OCI-LY3 (cell line): ENCODE measurements around the gene RDH11.

Source experiments
- H2AFZ ChIP-seq: fragments of 200-600, 300-600 bp; shearing (Covaris generic); 2 replicates; pipeline ENCODE4 v1.6.0; 2014; ENCODE audit warnings: antibody characterized with exemption, low read depth, low read length
- H3K27ac ChIP-seq: fragments of 200-600, 300-600 bp; sonication (generic); 2 replicates; pipeline ENCODE4 v1.5.1; 2014; ENCODE audit warnings: mild to moderate bottlenecking, low read length, moderate library complexity, mixed read lengths
- H3K27me3 ChIP-seq: fragments of 200-600, 300-600 bp; sonication (generic); 2 replicates; pipeline ENCODE4 v1.6.1; 2014; ENCODE audit warnings: low read depth, low read length, mixed read lengths
- H3K36me3 ChIP-seq: fragments of 200-600, 300-600 bp; sonication (generic); replicated peaks from 2 replicates; pipeline ENCODE3; 2014; ENCODE audit warnings: low read depth, low read length, mixed read lengths
- H3K4me1 ChIP-seq: fragments of 300-600, 200-600 bp; sonication (generic); 2 replicates; pipeline ENCODE4 v1.6.1; 2014; ENCODE audit warnings: low read length, mixed read lengths
- H3K4me2 ChIP-seq: fragments of 200-600, 300-600 bp; sonication (generic); 2 replicates; pipeline ENCODE4 v1.6.1; 2014; ENCODE audit warnings: low read length, mixed read lengths
- H3K4me3 ChIP-seq: fragments of 300-600, 200-600 bp; sonication (generic); 2 replicates; pipeline ENCODE4 v1.5.1; 2014; ENCODE audit warnings: antibody characterized with exemption, mild to moderate bottlenecking, low read length, moderate library complexity
- H3K79me2 ChIP-seq: fragments of 300-600, 200-600 bp; shearing (Covaris generic); 2 replicates; pipeline ENCODE4 v1.6.1; 2014; ENCODE audit warnings: mild to moderate bottlenecking, low read length, mixed read lengths
- H3K9ac ChIP-seq: fragments of 300-600, 200-600 bp; shearing (Covaris generic); 2 replicates; pipeline ENCODE4 v1.6.0; 2014; ENCODE audit warnings: mild to moderate bottlenecking, low read length, moderate library complexity
- H3K9me3 ChIP-seq: fragments of 200-600, 300-600 bp; shearing (Covaris generic); 2 replicates; pipeline ENCODE4 v1.6.1; 2014; ENCODE audit warnings: low read length, mixed read lengths; ENCODE audit not compliant: insufficient read depth
- H4K20me1 ChIP-seq: fragments of 200-600, 300-600 bp; sonication (generic); 2 replicates; pipeline ENCODE4 v1.6.1; 2016; ENCODE audit warnings: low read length, mixed read lengths; ENCODE audit not compliant: insufficient read depth
- EZH2phosphoT487 ChIP-seq: fragments of 200-600 bp; shearing (Covaris generic); IDR thresholded peaks from 2 replicates; pipeline ENCODE4 v1.6.1; 2018; ENCODE audit warnings: antibody characterized with exemption, mixed run types, low read depth
- TF ChIP-seq, protein P1 (sequence below): fragments of 200-600, 300-600 bp; sonication (generic); IDR thresholded peaks from 2 replicates; pipeline ENCODE4 v1.5.1; 2014; ENCODE audit warnings: antibody characterized with exemption, low read length, low read depth

The RDH11 gene

DNA sequence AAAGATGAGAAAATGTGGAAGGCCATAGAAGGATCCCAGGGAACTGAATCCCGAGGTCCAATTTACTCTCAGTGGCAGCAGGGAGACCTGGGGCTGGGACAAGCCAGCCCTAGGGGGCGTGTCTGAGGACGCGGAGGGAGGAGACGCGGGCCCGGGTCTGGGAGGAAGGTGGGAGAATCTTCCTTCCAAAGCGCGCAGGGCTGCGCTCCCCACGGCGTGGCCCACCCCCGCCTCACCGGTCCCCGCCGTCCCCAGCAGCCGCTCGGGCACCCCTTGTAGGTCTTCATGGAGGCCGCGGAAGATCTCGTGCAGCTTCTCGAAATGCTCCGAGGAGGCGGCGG lies 21.5 kb downstream of the RDH11 start:
- peak overlapping the region; percentile 97 for H3K4me3 ChIP-seq
- H4K20me1 ChIP-seq: peaks cover 4% of the 10 kb centered on the region; the same call in 1 of the 2 replicates
- peak overlapping the region; percentile 78 for H3K9ac ChIP-seq
- H3K27me3 ChIP-seq: no peaks in the 10 kb centered on the region
- peaks cover 12% of the 10 kb centered on the region for H3K4me1 ChIP-seq
- peaks cover 21% of the 10 kb centered on the region for H3K36me3 ChIP-seq
- H3K27ac ChIP-seq: peak overlapping the region; percentile 69
- H2AFZ ChIP-seq: peak overlapping the region; percentile 96; the same call in 1 of the 2 replicates
- peaks cover 19% of the 10 kb centered on the region for H3K79me2 ChIP-seq
- no peak for TF ChIP-seq EZH2phosphoT487
- TF ChIP-seq, protein P1, sequence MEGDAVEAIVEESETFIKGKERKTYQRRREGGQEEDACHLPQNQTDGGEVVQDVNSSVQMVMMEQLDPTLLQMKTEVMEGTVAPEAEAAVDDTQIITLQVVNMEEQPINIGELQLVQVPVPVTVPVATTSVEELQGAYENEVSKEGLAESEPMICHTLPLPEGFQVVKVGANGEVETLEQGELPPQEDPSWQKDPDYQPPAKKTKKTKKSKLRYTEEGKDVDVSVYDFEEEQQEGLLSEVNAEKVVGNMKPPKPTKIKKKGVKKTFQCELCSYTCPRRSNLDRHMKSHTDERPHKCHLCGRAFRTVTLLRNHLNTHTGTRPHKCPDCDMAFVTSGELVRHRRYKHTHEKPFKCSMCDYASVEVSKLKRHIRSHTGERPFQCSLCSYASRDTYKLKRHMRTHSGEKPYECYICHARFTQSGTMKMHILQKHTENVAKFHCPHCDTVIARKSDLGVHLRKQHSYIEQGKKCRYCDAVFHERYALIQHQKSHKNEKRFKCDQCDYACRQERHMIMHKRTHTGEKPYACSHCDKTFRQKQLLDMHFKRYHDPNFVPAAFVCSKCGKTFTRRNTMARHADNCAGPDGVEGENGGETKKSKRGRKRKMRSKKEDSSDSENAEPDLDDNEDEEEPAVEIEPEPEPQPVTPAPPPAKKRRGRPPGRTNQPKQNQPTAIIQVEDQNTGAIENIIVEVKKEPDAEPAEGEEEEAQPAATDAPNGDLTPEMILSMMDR: peak; percentile 31
- no peaks in the 10 kb centered on the region for H3K9me3 ChIP-seq
- H3K4me2 ChIP-seq: peak overlapping the region; percentile 89

DNA sequence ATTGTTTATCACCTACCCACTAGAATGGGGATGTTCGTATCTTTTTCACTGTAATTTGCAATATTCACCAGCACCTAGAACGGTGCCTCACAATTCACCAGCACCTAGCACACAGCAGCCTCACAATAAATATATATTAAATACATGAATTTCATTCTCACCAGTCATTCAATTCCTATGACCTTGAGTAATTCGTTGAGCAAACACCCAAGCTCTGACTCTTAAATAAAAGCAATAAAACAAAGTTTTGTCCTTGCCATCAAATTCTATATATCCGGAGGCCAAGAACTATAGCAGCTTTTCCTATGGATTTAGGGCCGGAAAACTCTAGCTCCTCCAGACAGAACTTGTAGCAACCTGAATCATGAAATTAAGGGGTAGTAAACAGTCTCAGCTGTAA lies 22.1 kb downstream of the RDH11 start:
- H3K9ac ChIP-seq: peak overlapping the region; percentile 78
- peaks cover 17% of the 10 kb centered on the region for H3K4me1 ChIP-seq
- H3K9me3 ChIP-seq: no peaks in the 10 kb centered on the region
- peaks cover 14% of the 10 kb centered on the region for H3K36me3 ChIP-seq
- peaks cover 4% of the 10 kb centered on the region; the same call in 1 of the 2 replicates for H4K20me1 ChIP-seq
- TF ChIP-seq EZH2phosphoT487: no peak
- TF ChIP-seq, protein P1: no peak
- H3K79me2 ChIP-seq: peaks cover 19% of the 10 kb centered on the region
- no peaks in the 10 kb centered on the region for H3K27me3 ChIP-seq
- peak overlapping the region; percentile 89 for H3K4me2 ChIP-seq
- peak overlapping the region; percentile 97 for H3K4me3 ChIP-seq
- no peak overlapping the region for H2AFZ ChIP-seq
- no peak overlapping the region for H3K27ac ChIP-seq

DNA sequence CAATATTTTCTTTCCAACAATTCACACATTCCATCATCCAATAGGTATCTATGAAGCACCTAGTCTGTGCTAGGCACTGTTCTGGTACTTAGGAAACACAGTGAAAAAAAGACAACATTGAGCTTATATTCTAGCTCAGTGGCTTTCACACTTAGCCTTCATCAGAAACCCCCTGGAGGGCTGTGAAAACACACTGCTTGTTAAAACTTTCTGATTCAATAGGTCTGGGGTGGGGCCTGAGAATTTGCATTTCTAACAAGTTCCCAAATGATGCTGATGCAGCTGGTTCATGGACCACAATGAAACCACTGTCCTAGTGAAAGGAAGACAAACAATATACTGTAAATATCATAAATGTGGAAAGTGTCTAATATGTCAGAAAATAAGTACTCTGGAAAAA lies 27.0 kb downstream of the RDH11 start:
- Histone ChIP-seq H2AFZ (no peak overlapping the region), H3K4me1 (peaks cover 13% of the 10 kb centered on the region), H4K20me1 (peaks cover 11% of the 10 kb centered on the region; the same call in 1 of the 2 replicates), H3K4me3 (no peak overlapping the region), H3K79me2 (peaks cover 29% of the 10 kb centered on the region), H3K27me3 (no peaks in the 10 kb centered on the region), H3K4me2 (no peak overlapping the region), H3K9me3 (no peaks in the 10 kb centered on the region), H3K36me3 (no peaks in the 10 kb centered on the region), H3K27ac (no peak overlapping the region), H3K9ac (no peak overlapping the region)
- TF ChIP-seq, protein P1: no peak

DNA sequence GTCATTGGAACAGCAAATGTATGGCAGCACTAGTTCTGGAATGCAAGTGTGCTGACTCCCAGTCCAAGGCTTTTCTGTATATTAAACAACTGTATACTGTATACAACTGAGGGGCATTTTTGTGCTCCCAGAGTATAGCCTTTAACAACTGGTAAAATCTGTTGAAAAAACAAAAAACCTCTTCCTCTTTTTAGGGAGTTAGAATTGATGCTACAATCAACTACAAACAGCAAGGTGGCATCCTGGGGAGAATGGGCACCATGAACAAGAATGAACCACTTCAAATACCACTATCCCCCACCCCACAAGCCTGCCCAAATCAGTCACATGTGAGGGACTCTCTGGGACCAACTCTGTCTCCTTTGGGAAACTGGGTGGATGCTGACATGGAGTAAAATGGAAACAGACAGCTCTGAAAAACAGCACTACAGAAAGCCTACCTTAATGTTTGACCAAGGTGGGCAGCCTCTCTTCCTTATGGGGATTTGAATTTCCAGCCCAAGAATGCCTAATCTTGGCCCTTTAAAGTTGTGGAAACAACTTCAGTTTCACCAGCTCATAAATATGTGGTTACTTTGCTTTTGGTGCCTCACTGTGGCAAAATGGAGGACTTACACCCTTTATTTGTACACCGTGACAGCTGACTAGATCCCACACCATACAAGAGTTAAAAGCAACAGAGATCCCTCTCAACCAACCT lies 28.7 kb downstream of the RDH11 start:
- TF ChIP-seq, protein P1: peak; percentile 69
- no peak for TF ChIP-seq EZH2phosphoT487
- Histone ChIP-seq H3K27ac (no peak overlapping the region), H3K4me2 (no peak overlapping the region), H4K20me1 (peaks cover 11% of the 10 kb centered on the region; the same call in 1 of the 2 replicates), H3K36me3 (no peaks in the 10 kb centered on the region), H3K27me3 (no peaks in the 10 kb centered on the region), H3K4me3 (no peak overlapping the region), H3K9me3 (no peaks in the 10 kb centered on the region), H3K79me2 (peaks cover 18% of the 10 kb centered on the region), H3K9ac (no peak overlapping the region), H3K4me1 (peaks cover 10% of the 10 kb centered on the region), H2AFZ (no peak overlapping the region)
